MM.1S (cell line): ENCODE measurements around the gene TAPBP.

ENCODE experiments used
- DNase-seq: peaks from one replicate; pipeline ENCODE4 v3.0.0-alpha.2; 2015
- H2AFZ ChIP-seq: fragments of 300-600 bp; sonication (generic); 2 replicates; pipeline ENCODE4 v1.6.0; 2016; ENCODE audit warnings: antibody characterized with exemption, low read length
- H3F3A ChIP-seq: fragments of 300-600 bp; sonication (generic); 2 replicates; pipeline ENCODE4 v1.6.1; 2016; ENCODE audit warnings: mild to moderate bottlenecking, antibody characterized with exemption, low read length, moderate library complexity, mixed read lengths; ENCODE audit not compliant: insufficient read depth
- H3K27ac ChIP-seq: fragments of 300-600 bp; sonication (generic); 2 replicates; pipeline ENCODE4 v1.5.1; 2016; ENCODE audit warnings: mild to moderate bottlenecking, low read length
- H3K27me3 ChIP-seq: fragments of 300-600 bp; sonication (generic); replicated peaks from 2 replicates; pipeline ENCODE4 v1.6.0; 2016; ENCODE audit warnings: low read length; ENCODE audit not compliant: insufficient read depth
- H3K36me3 ChIP-seq: fragments of 300-600 bp; sonication (generic); replicated peaks from 2 replicates; pipeline ENCODE4 v1.6.1; 2016; ENCODE audit warnings: mild to moderate bottlenecking, low read length, mixed read lengths; ENCODE audit not compliant: insufficient read depth
- H3K4me1 ChIP-seq: fragments of 300-600 bp; sonication (generic); 2 replicates; pipeline ENCODE4 v1.6.1; 2016; ENCODE audit warnings: low read length, mixed read lengths
- H3K4me2 ChIP-seq: fragments of 300-600 bp; sonication (generic); 2 replicates; pipeline ENCODE4 v1.6.0; 2016; ENCODE audit warnings: low read depth, low read length
- H3K4me3 ChIP-seq: fragments of 300-600 bp; sonication (generic); 2 replicates; pipeline ENCODE4 v1.5.1; 2016; ENCODE audit warnings: low read length, mixed read lengths
- H3K79me2 ChIP-seq: fragments of 300-600 bp; sonication (generic); 2 replicates; pipeline ENCODE4 v1.6.1; 2016; ENCODE audit warnings: mixed run types, low read length, mixed read lengths
- H3K9ac ChIP-seq: fragments of 300-600 bp; sonication (generic); 2 replicates; pipeline ENCODE4 v1.6.1; 2016; ENCODE audit warnings: low read length, mixed read lengths
- H3K9me2 ChIP-seq: fragments of 300-600 bp; sonication (generic); replicated peaks from 2 replicates; pipeline ENCODE4 v1.6.1; 2016; ENCODE audit warnings: mild to moderate bottlenecking, low read length, mixed read lengths; ENCODE audit not compliant: insufficient read depth
- H3K9me3 ChIP-seq: fragments of 300-600 bp; sonication (generic); replicated peaks from 2 replicates; pipeline ENCODE4 v1.6.1; 2016; ENCODE audit warnings: mild to moderate bottlenecking, low read length, mixed read lengths; ENCODE audit not compliant: insufficient read depth
- H4K20me1 ChIP-seq: fragments of 300-600 bp; sonication (generic); 2 replicates; pipeline ENCODE4 v1.6.1; 2016; ENCODE audit warnings: mild to moderate bottlenecking, low read length, moderate library complexity, mixed read lengths; ENCODE audit not compliant: insufficient read depth
- EZH2 ChIP-seq: fragments of 300-600 bp; sonication (generic); optimal IDR thresholded peaks from 2 replicates; pipeline ENCODE3; 2017; ENCODE audit warnings: low read depth, mild to moderate bottlenecking, antibody characterized with exemption, low read length, mixed read lengths
- EZH2phosphoT487 ChIP-seq: fragments of 300-600 bp; sonication (generic); IDR thresholded peaks from 2 replicates; pipeline ENCODE4 v1.6.1; 2018; ENCODE audit warnings: antibody characterized with exemption, low read length
- TF ChIP-seq, protein P1 (sequence below): fragments of 300-600 bp; sonication (generic); IDR thresholded peaks from 2 replicates; pipeline ENCODE4 v1.5.1; 2016; ENCODE audit warnings: antibody characterized with exemption, low read length, mixed read lengths

Gene TAPBP

GRCh38 chr6:33259032-33259431 is 54.8 kb downstream of the TAPBP start:
- H3K4me2 ChIP-seq, result no peak overlapping the region
- H3K4me3 ChIP-seq, result no peak overlapping the region
- no peaks in the 10 kb centered on the region; the same call in 1 of the 2 replicates for H3F3A ChIP-seq
- no peaks in the 10 kb centered on the region for H3K27me3 ChIP-seq
- TF ChIP-seq EZH2 (no peak), EZH2phosphoT487 (no peak)
- TF ChIP-seq, protein P1, sequence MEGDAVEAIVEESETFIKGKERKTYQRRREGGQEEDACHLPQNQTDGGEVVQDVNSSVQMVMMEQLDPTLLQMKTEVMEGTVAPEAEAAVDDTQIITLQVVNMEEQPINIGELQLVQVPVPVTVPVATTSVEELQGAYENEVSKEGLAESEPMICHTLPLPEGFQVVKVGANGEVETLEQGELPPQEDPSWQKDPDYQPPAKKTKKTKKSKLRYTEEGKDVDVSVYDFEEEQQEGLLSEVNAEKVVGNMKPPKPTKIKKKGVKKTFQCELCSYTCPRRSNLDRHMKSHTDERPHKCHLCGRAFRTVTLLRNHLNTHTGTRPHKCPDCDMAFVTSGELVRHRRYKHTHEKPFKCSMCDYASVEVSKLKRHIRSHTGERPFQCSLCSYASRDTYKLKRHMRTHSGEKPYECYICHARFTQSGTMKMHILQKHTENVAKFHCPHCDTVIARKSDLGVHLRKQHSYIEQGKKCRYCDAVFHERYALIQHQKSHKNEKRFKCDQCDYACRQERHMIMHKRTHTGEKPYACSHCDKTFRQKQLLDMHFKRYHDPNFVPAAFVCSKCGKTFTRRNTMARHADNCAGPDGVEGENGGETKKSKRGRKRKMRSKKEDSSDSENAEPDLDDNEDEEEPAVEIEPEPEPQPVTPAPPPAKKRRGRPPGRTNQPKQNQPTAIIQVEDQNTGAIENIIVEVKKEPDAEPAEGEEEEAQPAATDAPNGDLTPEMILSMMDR, result no peak
- no peak overlapping the region for H2AFZ ChIP-seq
- H3K36me3 ChIP-seq, result no peaks in the 10 kb centered on the region
- no peak overlapping the region for H3K27ac ChIP-seq
- H3K9me2 ChIP-seq, result no peaks in the 10 kb centered on the region
- H3K9ac ChIP-seq, result no peak overlapping the region
- DNase-seq, result no peak
- no peaks in the 10 kb centered on the region for H3K9me3 ChIP-seq
- no peaks in the 10 kb centered on the region for H4K20me1 ChIP-seq
- H3K79me2 ChIP-seq, result no peaks in the 10 kb centered on the region
- no peaks in the 10 kb centered on the region for H3K4me1 ChIP-seq

- Histone ChIP-seq H3K36me3 (no peaks in the 10 kb centered on the region), H3K27me3 (no peaks in the 10 kb centered on the region), H3F3A (no peaks in the 10 kb centered on the region; the same call in 1 of the 2 replicates), H3K4me2 (no peak overlapping the region), H3K9ac (no peak overlapping the region), H3K9me3 (no peaks in the 10 kb centered on the region), H3K4me1 (peaks cover 8% of the 10 kb centered on the region), H4K20me1 (no peaks in the 10 kb centered on the region), H3K27ac (no peak overlapping the region), H3K79me2 (peaks cover 12% of the 10 kb centered on the region), H3K4me3 (no peak overlapping the region), H3K9me2 (no peaks in the 10 kb centered on the region), H2AFZ (no peak overlapping the region)
- TF ChIP-seq EZH2phosphoT487, result no peak
- TF ChIP-seq, protein P1, result no peak
- DNase-seq, result no peak
These were observed 59.3 kb downstream of the TAPBP start for GRCh38 chr6:33254591-33254990.

- DNase-seq, result no peak
- Histone ChIP-seq H3K27ac (no peak overlapping the region), H3K79me2 (peaks cover 12% of the 10 kb centered on the region), H3K4me2 (no peak overlapping the region), H3K9ac (no peak overlapping the region), H4K20me1 (no peaks in the 10 kb centered on the region), H3K36me3 (no peaks in the 10 kb centered on the region), H3K27me3 (no peaks in the 10 kb centered on the region), H3K4me3 (no peak overlapping the region), H2AFZ (no peak overlapping the region), H3K9me3 (no peaks in the 10 kb centered on the region), H3F3A (peaks cover 6% of the 10 kb centered on the region), H3K4me1 (peaks cover 10% of the 10 kb centered on the region), H3K9me2 (no peaks in the 10 kb centered on the region)
- TF ChIP-seq EZH2, result no peak
- TF ChIP-seq, protein P1, result no peak
- TF ChIP-seq EZH2phosphoT487, result no peak
These were observed 61.1 kb downstream of the TAPBP start for GRCh38 chr6:33252759-33253158.
